Endometrium (tissue), 2 donors: ENCODE results near the gene FGFR4.

ENCODE experiments used
- FAIRE-seq: peaks from 2 replicates; lab custom pipeline; 2012; peaks lifted over from hg19 to GRCh38; lab: Jason Lieb, UNC
- donor health status: control.
- donor health status: control.

Gene FGFR4

DNA sequence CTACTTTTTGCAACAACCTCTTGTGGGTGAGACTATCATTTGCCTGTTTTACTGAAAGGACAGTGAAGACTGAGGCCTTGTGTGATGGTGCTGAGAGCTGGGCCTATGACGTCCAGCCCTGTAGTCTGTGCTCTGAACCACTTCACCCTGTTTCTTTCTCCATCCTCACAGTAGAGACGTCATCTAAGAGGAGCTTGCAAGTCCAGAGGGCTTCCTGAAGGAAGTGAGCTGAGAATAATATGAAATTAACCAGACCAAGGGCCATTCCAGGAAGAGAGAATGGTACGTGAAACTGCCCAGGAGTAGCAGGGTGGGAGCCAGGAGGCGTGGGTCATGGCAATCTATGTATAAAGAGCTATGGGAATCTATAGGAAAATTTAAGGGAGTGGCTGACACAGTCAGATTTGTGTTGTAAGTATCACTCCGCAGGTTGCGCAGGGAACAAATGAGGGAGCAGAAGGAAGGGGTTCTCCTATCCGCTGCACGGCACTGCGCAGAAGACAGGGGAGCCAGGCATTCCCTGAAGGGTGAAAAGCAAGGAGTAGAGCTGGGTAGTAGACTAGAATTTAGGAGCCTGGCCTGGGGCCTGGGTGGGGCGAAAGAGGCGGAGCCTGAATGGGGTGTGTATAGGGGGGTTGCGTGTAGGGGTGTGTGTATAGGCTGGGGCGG, 596 bp upstream of the FGFR4 start:
- no peak for FAIRE-seq

DNA sequence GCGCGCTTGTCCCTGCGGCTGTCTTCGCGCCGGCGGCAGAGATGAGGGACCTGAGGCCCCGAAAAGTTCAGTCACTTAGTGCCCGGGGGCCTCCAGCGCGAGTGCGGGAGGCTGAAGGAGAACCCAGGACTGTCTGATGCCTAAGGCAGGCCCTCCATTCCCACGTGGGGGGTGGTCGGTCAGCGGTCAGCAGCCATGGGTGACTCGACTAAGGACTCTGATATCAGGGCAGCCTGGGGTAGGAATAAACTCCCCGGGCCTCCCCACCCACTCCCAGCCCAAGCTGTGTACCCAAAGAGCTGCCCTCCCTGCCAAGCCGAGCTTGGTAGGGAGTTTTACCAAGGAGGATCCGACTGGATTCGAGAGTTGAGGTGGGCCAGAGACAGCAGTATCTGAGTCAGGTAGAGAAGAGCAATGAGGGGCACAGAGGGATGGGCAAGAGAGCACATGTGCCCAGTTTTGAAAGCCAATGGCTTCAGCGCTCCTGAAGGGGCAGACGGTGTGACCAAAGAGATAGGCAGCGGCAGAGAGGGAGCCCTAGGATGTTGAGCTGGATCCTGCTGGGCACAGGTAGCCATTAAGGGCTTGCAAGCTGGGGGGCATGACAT, 787 bp downstream of the FGFR4 start:
- FAIRE-seq: no peak

DNA sequence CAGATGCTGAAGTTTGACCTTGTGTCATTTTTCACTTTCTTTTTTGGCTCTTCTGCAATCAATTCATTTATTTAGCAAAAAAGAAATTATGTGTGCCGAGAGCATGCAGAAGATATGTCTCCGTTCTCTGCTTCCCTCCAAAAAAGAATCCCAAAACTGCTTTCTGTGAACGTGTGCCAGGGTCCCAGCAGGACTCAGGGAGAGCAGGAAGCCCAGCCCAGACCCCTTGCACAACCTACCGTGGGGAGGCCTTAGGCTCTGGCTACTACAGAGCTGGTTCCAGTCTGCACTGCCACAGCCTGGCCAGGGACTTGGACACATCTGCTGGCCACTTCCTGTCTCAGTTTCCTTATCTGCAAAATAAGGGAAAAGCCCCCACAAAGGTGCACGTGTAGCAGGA, 2.4 kb downstream of the FGFR4 start:
- FAIRE-seq: no peak

DNA sequence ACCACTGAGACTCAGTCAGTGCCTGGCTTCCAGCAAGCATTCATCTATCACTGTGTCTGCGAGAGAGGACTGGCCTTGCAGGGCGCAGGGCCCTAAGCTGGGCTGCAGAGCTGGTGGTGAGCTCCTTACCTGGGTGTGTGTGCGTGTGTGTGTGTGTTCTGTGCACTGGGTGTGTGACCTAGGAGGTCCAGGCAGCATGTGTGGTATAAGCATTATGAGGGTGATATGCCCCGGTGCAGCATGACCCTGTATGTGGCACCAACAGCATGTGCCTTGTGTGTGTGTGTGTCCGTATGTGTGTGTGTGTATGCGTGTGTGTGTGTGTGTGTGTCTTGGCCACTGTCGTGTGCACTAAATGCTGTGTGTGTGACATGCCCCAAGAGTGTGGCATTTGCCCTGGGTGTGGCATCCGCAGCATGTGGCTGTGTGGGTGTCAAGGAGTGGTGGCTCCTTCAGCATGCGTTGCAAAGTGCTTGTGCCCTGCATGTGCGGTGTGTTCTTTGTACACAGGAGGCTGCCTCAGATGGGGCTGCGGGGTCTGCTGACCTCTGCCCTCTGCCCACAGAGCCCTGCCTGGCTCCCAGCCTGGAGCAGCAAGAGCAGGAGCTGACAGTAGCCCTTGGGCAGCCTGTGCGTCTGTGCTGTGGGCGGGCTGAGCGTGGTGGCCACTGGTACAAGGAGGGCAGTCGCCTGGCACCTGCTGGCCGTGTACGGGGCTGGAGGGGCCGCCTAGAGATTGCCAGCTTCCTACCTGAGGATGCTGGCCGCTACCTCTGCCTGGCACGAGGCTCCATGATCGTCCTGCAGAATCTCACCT, 3.3 kb downstream of the FGFR4 start:
- FAIRE-seq: no peak

DNA sequence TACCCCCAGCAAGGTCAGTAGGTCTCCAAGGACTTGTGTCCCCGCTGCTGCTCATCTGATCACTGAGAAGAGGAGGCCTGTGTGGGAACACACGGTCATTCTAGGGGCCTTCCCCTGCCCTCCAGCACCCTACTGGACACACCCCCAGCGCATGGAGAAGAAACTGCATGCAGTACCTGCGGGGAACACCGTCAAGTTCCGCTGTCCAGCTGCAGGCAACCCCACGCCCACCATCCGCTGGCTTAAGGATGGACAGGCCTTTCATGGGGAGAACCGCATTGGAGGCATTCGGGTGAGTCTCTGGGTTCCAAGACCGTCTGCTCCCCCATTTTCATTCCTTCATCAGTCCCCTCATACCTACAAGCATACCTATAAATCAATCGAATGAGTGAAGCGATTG, 4.1 kb downstream of the FGFR4 start:
- FAIRE-seq: no peak

DNA sequence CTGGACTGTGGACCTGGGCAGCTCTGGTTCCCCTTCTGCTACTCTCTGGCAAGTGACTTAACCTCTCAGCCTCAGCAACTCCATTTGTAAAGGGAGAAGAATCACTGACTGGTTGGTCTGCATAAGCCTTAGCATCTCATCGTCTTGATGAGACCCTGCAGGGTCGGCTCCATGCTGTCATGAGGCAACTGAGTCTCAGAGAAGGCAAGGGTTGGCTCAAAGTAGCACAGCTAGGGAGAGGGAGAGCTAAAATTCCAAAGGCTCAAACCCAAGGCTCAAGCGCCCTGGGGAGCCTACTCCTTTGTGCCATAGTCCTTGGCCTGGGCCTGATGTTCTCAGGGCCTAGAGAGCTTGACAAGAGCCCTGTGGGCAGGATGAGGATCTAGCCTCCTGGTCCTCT, 4.5 kb downstream of the FGFR4 start:
- FAIRE-seq: no peak

DNA sequence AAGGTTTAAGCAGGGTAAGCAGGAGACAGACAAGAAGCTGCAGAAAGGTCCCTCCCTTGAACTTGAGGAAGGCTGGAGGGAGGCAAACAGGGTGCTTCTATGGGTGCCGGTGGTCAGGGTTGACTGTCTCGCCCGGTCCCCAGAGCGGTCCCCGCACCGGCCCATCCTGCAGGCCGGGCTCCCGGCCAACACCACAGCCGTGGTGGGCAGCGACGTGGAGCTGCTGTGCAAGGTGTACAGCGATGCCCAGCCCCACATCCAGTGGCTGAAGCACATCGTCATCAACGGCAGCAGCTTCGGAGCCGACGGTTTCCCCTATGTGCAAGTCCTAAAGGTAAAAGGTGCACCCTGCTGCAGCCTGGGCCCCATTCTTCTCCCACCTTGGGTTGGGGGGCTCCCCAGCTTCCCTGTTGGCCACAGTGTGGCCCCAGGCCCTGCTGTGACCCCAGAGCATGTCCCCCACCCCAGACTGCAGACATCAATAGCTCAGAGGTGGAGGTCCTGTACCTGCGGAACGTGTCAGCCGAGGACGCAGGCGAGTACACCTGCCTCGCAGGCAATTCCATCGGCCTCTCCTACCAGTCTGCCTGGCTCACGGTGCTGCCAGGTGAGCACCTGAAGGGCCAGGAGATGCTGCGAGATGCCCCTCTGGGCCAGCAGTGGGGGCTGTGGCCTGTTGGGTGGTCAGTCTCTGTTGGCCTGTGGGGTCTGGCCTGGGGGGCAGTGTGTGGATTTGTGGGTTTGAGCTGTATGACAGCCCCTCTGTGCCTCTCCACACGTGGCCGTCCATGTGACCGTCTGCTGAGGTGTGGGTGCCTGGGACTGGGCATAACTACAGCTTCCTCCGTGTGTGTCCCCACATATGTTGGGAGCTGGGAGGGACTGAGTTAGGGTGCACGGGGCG, 5.7 kb downstream of the FGFR4 start:
- no peak for FAIRE-seq

DNA sequence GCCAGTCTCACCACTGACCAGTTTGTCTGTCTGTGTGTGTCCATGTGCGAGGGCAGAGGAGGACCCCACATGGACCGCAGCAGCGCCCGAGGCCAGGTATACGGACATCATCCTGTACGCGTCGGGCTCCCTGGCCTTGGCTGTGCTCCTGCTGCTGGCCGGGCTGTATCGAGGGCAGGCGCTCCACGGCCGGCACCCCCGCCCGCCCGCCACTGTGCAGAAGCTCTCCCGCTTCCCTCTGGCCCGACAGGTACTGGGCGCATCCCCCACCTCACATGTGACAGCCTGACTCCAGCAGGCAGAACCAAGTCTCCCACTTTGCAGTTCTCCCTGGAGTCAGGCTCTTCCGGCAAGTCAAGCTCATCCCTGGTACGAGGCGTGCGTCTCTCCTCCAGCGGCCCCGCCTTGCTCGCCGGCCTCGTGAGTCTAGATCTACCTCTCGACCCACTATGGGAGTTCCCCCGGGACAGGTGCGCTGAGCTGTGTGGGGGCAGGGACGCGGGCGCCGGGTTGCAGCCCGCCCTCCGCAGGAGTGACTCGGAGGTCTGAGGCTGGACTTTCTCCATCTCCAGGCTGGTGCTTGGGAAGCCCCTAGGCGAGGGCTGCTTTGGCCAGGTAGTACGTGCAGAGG, 6.5 kb downstream of the FGFR4 start:
- FAIRE-seq: no peak

DNA sequence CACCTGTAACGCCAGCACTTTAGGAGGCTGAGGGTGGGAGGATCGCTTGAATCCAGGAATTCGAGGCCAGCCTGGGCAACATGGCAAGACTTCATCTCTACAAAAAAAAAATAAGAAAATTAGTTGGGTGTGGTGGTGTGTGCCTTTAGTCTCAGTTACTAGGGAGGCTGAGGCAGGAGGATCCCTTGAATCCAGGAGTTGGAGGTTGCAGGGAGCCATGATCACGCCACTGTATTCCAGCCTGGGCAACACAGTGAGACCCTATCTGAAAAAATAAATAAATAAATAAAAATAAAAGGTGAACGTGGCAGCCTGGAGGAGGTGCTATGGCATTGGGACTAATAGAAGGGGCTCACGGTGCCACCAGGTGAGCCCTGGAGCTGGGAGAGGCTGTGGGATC, 7.1 kb downstream of the FGFR4 start:
- no peak for FAIRE-seq

DNA sequence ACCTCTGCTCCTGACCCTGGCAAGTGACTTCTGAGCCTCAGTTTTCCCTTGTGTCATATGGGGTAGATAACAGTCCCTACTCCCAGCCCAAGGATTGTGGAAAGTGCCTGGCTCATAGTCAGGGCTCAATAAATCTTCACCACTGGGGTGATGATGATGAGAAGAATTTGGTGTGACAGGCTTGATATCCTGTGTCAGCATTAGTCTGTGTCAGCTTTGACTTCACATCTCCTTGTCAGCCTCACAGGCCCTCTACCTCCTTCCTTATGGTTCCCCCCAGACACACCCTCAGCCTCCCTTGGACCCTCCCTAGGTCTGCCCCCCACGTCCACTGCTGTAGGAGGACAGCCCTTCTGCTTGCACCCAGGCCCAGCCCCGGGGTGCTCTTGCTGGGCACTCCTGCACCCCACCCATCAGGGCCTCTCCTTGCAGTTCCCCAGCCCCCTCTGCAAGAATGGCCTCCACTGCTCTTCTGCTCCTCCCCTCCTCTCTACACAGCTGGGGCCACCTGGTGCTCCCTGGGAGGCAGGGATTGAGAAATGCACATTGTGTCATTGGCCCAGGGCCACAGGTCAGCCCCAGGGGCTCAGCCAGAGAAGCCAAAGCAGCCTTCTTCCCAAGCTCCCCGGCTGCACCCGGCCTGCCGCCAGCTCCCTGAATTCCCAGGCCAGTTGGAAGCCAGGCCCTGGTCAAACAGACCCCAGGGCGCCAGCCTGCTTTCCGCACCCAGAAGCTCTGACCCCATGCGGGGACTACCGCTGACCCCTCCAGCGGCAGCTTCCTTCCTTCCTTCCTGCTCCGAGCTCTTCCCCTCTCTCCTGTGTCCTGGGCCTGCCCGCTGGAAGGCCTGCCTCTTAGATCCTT, 7.7 kb downstream of the FGFR4 start:
- no peak for FAIRE-seq

DNA sequence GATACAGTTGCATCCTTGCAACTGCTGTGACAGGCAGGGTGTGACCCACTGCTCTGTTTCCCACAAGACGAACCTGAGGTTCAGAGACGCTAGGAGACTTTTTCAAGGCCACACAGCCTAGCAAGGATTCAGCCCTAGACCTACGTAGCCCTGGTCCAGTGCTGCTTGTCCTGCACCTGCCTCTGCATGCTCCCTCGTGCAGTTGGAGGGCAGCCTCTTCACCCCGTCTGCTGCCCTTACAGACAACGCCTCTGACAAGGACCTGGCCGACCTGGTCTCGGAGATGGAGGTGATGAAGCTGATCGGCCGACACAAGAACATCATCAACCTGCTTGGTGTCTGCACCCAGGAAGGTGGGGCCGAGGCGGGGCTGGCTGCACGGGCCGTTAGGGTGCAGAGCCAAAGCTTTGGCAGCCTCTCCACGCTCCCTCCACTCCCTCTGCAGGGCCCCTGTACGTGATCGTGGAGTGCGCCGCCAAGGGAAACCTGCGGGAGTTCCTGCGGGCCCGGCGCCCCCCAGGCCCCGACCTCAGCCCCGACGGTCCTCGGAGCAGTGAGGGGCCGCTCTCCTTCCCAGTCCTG, 8.5 kb downstream of the FGFR4 start:
- no peak for FAIRE-seq

DNA sequence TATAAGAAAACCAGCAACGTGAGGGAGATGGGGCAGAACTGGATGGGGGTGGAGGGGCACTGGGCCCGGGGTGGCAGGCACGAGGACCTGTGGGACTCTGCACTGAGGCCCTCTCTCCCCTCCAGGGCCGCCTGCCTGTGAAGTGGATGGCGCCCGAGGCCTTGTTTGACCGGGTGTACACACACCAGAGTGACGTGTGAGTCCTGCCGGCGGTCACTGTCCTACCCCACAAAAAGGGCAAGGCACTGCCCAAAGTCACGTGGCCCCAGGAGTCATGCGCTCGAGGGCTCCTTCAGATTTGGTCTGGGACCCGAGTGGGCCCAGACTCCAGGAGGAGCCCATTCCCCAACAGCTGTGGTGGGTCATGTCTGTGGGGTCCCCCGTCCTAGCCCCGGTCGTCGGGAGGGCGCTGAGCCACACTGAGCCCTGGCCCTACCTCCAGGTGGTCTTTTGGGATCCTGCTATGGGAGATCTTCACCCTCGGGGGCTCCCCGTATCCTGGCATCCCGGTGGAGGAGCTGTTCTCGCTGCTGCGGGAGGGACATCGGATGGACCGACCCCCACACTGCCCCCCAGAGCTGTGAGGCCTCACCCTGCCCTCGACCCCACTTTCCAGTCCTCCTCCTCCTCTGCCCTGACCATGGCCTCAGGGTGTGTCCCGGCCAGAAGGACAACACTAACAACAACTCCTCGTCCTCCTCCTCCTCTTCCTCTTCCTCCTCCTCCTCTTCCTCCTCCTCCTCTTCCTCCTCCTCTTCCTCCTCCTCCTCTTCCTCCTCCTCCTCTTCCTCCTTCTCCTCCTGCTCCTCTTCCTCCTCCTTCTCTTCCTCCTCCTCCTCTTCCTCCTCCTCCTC, 9.7 kb downstream of the FGFR4 start:
- FAIRE-seq: no peak

DNA sequence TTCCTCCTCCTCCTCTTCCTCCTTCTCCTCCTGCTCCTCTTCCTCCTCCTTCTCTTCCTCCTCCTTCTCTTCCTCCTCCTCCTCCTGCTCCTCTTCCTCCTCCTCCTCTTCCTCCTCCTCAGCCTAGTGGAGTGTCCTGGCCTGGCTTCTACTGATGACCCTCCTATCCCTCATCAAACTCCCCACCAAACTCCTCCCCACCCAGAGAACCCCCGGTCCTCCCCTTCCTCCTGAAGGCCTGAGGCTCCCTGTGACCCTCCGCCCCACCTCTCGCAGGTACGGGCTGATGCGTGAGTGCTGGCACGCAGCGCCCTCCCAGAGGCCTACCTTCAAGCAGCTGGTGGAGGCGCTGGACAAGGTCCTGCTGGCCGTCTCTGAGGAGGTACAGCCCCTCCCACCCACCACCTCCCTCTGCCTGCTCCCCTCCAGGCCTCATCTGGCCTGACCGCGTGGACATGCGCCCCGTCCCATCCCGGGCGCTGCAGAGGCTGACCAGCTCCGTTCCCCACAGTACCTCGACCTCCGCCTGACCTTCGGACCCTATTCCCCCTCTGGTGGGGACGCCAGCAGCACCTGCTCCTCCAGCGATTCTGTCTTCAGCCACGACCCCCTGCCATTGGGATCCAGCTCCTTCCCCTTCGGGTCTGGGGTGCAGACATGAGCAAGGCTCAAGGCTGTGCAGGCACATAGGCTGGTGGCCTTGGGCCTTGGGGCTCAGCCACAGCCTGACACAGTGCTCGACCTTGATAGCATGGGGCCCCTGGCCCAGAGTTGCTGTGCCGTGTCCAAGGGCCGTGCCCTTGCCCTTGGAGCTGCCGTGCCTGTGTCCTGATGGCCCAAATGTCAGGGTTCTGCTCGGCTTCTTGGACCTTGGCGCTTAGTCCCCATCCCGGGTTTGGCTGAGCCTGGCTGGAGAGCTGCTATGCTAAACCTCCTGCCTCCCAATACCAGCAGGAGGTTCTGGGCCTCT, 10.6 kb downstream of the FGFR4 start:
- FAIRE-seq: no peak

DNA sequence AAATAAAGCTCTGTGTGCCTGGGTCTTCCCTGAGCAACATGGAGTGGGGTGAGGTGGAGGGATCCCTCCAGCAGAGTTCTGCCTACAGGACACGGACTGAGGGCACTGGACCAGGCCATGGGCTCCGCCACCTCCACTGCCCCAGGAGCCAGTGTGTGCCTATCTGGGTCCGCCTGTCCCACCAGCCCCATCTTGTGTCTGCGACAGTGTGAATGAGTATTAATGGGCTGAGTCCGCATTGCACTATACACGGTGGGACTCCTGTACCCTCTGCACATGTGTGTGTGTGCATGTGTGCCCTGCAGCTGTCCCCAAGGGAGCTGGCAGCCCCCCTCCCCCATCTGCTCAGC, 11.4 kb downstream of the FGFR4 start:
- no peak for FAIRE-seq

DNA sequence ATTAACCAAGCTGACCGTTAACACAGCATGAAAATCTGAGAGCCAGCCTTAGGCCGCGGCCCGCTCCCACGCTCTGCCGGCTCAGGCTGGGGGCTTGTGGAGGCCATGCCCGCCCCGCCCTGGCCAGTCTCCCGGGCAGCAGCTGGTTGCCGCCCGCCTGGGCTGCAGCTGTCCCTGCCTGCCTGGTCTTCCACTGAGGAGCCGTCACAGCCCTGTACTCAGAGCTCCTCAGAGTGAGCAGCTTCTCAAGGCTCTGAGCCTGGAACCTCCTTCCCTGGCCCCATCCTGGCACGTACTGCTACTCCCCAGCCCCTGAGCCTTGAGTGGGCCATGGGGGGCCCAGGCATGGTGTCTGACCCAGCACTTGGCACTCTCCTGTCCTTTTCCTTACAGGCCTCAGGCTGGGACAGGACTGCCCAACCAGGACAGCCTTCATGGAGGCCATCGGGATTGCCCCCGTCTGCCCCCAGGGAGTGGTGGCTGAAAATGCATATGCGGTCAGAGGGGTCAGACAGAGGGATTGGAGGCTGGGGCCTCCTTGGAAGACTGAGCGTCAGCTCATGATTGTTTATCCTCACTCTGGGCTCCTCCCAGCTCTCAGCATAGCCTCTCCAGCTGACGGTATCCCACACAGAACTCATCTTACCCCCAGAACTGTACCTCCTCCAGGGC, 11.9 kb downstream of the FGFR4 start:
- no peak for FAIRE-seq

DNA sequence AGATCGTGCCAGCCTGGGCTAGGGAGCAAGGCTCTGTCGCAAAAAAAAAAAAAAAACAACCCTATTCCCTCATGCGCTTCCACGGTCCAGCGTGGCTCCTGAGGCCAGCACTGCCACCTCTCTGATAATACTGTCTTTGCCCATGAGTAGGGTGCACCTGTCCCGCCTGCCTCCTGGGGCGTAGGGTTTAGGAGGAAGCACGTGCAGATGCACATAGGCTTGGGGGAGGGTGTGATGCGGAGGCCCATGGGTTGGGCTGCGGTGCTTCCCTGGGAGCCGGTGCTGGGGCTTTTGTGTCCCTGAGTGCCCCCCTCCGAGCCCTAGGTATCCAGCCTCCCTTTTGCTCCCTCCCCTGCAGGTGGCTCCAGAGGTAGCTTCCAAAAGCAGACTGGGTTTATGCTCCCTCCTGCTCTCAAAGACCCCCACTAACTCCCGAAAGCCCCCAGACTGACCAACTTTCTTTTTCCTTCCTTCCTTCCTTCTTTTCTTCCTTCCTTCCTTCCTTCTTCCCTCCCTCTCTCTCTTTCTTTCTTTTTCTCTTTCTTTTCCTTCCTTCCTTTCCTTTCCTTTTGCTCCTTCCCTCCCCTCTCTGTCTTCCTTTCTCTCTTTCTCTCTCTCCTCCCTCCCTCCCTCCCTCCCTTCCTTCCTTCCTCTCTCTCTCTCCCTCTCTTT, 12.8 kb downstream of the FGFR4 start:
- no peak for FAIRE-seq

DNA sequence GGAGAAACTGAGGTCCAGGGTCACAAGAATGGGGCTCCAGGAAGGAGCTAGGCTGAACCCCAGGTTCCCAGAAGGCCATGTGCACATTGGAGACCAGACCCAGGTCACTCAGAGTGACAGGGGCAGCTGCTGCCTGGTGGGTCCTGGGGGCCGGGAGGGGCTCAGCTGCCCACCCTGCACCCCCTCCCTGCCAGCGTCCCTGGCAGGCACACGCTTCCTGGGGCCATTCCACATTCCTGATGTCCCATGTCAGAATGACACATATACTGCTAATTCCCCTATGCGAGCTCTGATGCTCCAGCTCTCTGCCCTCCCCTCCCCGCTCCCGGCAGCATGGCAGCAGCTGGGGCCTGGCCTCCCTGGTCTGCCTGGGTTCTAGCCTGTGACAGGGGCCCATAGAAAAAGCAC, 14.0 kb downstream of the FGFR4 start:
- no peak for FAIRE-seq
